T-helper 2 cell (primary cell): Measurements from ENCODE around the gene ZACN.
"Not testable (repeated sequence)": the region's sequence is repeated elsewhere in the genome, so short reads cannot be mapped to it uniquely, and the experiment has no call there.

Source experiments
- DNase-seq, 5 experiments: peaks; one replicate each; pipeline versions ENCODE4 v3.0.0 to v3.0.0-alpha.2; 2012 to 2022
- total RNA-seq, 2 donors: gene quantifications; one replicate each; lab custom pipeline; 2026; lab: John Stamatoyannopoulos, UW

The ZACN gene
- total RNA-seq, result 0.27 to 1.2 reads per million in 2 donors

- DNase-seq, result no peak
These were observed at the start of gene ZACN for GRCh38 chr17:76078860-76079534. Gene ZACN (plus strand): TSS chr17:76079182. CDS start chr17:76079265, 83 bp downstream.

DNA sequence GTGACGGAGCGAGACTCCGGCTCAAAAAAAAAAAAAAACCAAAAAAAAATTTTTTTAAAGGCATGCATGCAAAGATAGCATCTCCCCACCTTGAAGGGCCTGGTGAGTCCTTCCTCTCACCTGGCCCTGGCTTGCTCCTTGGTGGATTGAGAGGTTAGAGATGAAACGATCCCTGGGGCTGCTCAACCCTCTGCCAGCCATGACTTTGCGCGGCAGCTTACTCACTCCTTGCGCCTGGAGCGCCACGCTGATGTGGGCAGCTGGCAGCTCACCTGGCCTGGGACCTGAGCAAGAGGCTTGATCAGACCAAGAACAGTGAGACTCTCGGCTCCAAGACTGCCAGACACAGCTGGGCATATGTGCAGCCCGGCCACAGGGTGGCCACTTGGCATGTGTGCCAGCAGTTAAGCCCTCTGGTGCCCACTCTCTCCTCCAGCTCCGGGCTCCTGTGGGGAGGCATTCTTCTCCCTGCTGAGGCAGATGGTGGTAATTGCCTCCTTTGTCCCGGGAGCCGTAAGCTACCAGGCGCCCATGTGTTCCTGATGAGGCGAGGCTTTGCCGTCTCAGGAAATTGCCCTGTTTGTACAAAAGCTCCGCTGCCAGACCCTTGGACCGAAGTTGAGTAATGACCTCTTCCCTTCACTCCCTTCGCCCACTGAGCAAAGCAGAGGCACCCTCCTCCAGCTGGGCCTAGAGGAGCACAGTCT lies 46.8 kb upstream of the ZACN start:
- no peak for DNase-seq

GRCh38 chr17:76032780-76033108 lies 46.2 kb upstream of the ZACN start:
- DNase-seq, result no peak

GRCh38 chr17:76033139-76033538 lies 45.8 kb upstream of the ZACN start:
- DNase-seq, result no peak

DNA sequence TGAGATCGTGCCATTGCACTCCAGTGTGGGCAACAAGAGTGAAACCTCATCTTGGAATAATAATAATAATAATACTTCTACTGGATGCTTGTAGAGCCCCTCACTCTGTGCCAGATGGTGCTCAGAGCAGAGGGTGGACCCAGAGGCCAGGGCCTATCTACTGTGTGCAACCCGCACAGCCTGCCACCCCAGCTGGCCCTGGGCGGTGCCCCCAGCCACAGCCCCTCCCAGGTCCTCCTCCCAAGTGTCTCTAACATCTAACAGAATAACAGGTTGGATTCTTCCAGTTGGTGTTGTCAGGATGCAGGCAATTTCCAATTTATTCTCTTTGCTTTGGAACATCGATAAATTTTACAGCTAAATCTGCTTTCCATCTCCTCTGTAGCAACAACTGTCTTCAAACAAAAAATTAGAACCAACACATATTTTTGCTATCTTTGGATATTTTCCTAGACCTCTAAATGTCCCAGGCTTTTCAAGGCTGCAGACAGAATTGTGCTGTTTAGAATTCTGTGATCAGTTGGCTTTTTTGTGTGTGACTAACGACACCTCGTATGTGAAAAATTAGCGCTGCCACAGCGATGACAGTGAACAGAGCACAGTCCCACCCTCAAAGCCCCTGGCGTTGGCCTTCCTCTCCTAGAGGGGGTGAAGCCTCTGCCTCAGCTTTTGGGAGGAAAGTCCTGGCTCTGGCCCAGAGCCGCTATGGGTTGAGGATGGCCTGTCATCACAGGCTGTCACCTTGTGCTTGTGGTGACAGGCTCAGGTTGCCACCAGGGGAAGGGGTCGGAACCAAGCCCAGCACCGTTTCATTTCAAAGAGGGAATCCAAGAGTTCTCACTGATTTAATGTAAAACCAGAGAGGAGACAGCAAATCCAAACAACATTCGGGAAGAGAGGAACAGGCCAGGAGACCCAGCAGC lies 44.3 kb upstream of the ZACN start:
- DNase-seq, result no peak

DNA sequence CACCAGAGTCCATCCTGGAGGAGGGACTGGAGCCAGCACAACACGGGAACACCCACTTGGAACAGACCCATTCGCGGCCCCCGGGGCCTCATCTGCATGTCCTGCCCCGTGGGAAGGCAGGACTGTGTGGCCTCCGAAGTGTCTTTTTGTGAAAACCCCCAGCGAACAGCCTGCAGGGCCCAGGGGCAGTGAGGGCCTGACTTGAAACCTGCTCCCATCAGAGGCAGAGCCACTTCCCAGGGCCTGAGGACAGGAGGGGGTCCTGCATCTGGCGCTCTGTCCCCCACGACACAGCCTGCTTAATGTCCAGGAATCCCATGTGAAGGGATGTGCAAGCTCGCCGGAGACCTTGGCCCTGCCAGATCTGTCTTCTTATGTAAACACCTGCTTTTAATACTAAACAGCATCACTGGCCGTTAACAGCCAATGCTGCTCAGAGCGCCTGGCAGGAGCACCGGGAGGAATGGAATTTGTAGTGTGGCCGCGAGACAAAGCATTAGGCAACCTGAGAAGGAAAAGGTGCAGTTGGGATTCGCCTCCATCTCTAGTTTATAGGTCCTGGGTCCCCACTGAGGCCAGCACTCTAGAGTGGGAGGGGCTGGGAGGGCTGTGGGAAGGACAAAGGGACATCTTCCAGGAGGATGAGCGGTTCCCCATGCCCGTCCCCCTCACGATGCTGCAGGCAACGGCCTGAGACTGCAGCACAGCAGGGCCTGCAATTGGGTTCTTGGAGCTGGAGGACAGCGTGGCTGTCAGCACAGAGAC lies 42.3 kb upstream of the ZACN start:
- no peak for DNase-seq

- no peak for DNase-seq
These were observed 40.9 kb upstream of the ZACN start for GRCh38 chr17:76038050-76038449.

- no peak for DNase-seq
These were observed 39.9 kb upstream of the ZACN start for GRCh38 chr17:76039121-76039520.

GRCh38 chr17:76040376-76040775 lies 38.6 kb upstream of the ZACN start:
- DNase-seq, result no peak

DNA sequence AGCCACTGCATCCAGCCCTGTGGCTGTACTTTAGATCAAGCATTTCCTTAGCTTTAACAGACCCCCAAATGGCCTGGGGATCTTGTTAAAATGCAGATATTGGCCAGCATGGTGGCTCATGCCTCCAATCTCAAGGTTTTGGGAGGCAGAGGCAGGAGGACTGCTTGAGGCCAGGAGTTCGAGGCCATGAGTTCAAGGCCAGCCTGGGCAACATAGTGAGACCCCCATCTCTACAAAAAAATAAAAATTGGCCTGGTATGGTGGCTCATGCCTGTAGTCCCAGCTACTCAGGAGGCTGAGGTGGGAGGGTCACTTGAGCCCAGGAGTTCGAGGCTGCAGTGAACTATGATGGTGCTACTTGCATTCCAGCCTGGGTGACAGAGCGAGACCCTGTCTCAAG lies 36.1 kb upstream of the ZACN start:
- not testable (repeated sequence) for DNase-seq

GRCh38 chr17:76044475-76045007 lies 34.4 kb upstream of the ZACN start:
- DNase-seq, result not testable (repeated sequence)

DNA sequence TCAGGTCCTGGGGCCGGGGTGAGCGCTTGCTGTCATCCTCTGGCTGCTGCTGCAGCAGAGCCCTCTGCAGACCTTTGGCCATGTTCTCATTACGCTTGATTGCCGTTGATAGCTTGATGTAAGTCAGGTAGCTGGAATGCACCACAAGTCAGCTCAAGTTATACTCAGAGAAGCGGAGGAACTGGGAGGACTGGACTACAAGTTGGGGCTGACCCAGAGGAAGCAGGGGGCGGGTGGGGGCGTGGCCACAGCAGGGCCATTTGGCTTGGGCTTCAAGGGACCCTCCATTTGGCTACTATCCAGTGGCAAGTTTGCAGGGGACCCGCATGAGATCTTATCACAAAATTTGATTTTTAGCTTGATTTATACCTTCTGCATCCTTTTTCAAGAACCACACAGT lies 32.9 kb upstream of the ZACN start:
- DNase-seq, result no peak

DNA sequence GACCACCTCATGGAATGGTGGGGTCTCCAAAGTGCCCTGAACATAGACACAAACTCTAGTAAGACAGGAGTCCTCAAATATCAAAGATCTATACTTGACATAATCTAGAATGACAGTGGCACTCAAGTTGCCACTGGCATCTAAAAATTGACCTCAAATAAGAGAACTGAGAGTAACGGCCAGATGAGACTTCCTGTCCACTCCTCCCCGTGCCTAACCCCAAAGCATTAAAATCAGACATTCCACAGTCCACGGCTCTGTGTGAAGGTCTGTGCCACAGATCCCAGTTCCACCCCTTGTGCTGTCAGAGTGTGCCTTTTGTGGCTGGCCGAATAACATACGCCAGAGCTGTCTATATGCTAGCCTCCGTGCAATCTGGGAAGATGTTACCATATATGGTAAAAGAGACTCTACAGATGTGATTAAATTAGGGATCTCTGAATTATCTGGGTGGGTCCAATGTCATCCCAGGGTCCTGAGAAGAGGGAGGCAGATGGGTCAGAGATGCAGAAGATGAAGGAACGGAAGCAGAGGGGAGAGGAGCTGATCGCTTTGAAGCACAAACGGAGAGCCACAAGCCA lies 30.9 kb upstream of the ZACN start:
- no peak for DNase-seq

GRCh38 chr17:76048711-76049110 lies 30.3 kb upstream of the ZACN start:
- DNase-seq, result peak in 1 of 5 experiments; percentile 46

DNA sequence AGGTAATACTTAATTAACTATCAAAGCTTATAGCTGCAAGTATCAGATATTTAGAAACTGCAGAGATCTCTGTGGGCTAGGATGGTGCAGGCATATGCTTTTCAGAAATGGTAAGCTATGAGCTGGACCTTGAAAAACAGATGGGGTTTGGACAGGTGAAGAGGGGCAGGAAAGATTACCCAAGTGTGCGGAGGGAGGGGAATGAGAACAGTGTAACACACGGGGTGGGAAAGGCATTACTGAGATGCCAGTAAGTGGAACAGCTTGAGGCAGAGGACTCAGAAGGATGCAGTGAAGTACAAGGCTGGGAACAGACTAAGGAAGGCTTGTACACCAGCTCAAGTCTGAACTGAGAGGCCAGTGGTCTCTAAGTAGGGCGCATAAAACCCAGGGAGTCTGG lies 29.7 kb upstream of the ZACN start:
- DNase-seq, result no peak

GRCh38 chr17:76049836-76050537 lies 29.0 kb upstream of the ZACN start:
- no peak for DNase-seq

- no peak for DNase-seq
These were observed 28.2 kb upstream of the ZACN start for GRCh38 chr17:76050538-76051467.

- DNase-seq, result no peak
These were observed 27.4 kb upstream of the ZACN start for GRCh38 chr17:76051561-76051960.

DNA sequence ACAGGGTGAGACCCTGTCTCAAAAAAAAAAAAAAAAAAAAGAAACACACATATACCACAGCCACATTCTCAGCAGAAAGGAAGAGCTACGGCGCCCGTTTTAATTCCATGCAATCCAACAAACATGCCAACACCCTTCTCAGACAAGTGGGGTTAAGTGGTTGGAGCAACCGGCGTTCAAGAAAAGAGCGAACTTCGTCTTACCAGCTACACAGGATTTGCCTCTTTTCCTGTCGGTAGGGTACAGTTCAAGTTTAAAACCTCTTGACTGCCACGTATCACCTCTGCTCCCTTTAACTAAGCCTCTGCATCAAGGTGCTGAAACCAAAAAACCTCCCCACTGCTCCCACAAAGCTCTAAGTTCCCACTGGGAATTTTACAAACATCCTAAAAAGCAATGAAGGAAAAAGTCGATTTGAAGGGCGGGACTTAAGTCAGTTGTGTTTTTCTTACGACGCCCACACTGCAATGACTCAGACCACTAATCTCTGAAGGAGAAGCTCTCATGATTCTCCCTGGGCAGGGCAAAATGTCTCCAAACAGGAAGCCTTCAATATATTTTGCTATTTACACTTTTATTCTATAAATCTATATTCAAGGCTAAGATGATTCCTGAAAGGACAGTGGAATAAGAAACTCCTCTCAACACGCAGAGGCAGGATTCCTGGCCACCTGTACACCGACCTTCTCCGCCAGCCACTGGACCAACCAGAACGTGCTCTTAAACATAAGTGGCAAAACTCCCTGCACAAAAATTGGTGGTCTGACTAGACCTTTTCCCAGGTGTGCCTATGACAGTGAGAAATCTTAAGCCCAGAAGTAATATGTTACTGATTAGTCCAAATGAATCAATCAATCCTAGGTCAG lies 25.5 kb upstream of the ZACN start:
- peak in 1 of 5 experiments; percentile 10 for DNase-seq
